ENCODE data around the gene SLC35F2. TPM values are rescaled to one million over a fixed set of nuclear protein-coding genes. Genes with fewer than 3 reads are reported as not detected.

SLC35F2 gene
- total and polyA plus RNA-seq, 2 of the 13 experiments (the other 11 are each of a cell fraction or from before 2014, with no cell fraction given), result 5.8 to 20.3 TPM

GRCh38 chr11:107840129-107840484 lies 18.5 kb downstream of the SLC35F2 start (continued):
- TF ChIP-seq JUNB (CRISPR knock-in tag; IDR thresholded peaks at IDR 0.05; ENCODE audit: borderline replicate concordance), result no peak
- no peak for TF ChIP-seq ZNF451 (CRISPR knock-in tag; IDR thresholded peaks at IDR 0.05)
- no peak for TF ChIP-seq ISL2 (CRISPR knock-in tag; IDR thresholded peaks at IDR 0.05)
- TF ChIP-seq LBX2 (CRISPR knock-in tag; IDR thresholded peaks at IDR 0.05; ENCODE audit: borderline replicate concordance), result no peak

- H3K36me3 ChIP-seq (replicated peaks in 1 of 2; ENCODE audit: control insufficient read depth in 1 of 2, insufficient read depth in 2 of 2, low read length in 2 of 2), result no peaks in the 10 kb centered on the region
- no peaks in the 10 kb centered on the region for H4K20me1 ChIP-seq (ENCODE audit: insufficient read depth, low read length)
- no peak for ATAC-seq
- CTCF ChIA-PET (ENCODE audit: low intra/inter-chr PET ratio, low total read pairs), result no interaction called here
- peaks cover 27% of the 10 kb centered on the region for H3K4me1 ChIP-seq (ENCODE audit: insufficient read depth, low read length)
- no TSS peak for BruUV-seq (replicated peaks)
- no peak overlapping the region for H2AFZ ChIP-seq (ENCODE audit: low read length)
- no peak overlapping the region for H3K9ac ChIP-seq (ENCODE audit: insufficient read depth, low read depth, low read length)
- intact Hi-C loops (cut with micrococcal nuclease; ENCODE audit: unreplicated experiment) (no loop called here), in situ Hi-C loops (cut with HindIII; ENCODE audit: extremely low pct_ligation_motif_present, low pct_unique_long_range_greater_than_20kb) (no loop called here)
- H3K79me2 ChIP-seq (ENCODE audit: insufficient read depth, low read length), result peaks cover 2% of the 10 kb centered on the region
- no peak for DNase-seq (ENCODE audit: low spot score)
- TF ChIP-seq KMT2B (CRISPR knock-in tag; IDR thresholded peaks at IDR 0.05) (no peak), TFAP4 (IDR thresholded peaks at IDR 0.05; ENCODE audit: borderline replicate concordance, low read depth) (no peak), YEATS4 (CRISPR knock-in tag; IDR thresholded peaks at IDR 0.05; ENCODE audit: borderline replicate concordance) (no peak), JUNB (CRISPR knock-in tag; IDR thresholded peaks at IDR 0.05; ENCODE audit: borderline replicate concordance) (no peak), ZNF484 (CRISPR knock-in tag; IDR thresholded peaks at IDR 0.05; ENCODE audit: borderline replicate concordance, low read depth) (no peak), IRF2 (CRISPR knock-in tag; IDR thresholded peaks at IDR 0.05) (no peak)
- 81% methylated on average over 3 of the region's 3 CpGs for WGBS (ENCODE audit: low lambda C conversion rate)
- H3K4me2 ChIP-seq (ENCODE audit: low read depth, low read length), result no peak overlapping the region
- no peak for FAIRE-seq
- POLR2A ChIA-PET, result no interaction called here
- H3K27ac ChIP-seq (ENCODE audit: extremely low read length, insufficient read depth, low read length), result no peak overlapping the region
- H3K4me3 ChIP-seq (replicated peaks in 1 of 3; ENCODE audit: insufficient read depth in 1 of 3, low read depth in 2 of 3, low read length in 3 of 3), result no peak overlapping the region
- H3K9me3 ChIP-seq (ENCODE audit: low read length), result no peaks in the 10 kb centered on the region
- no peaks in the 10 kb centered on the region for H3K27me3 ChIP-seq (ENCODE audit: control insufficient read depth in 1 of 2, insufficient read depth in 2 of 2, low read length in 2 of 2)
Observed at GRCh38 chr11:107836851-107837250, 21.7 kb downstream of the SLC35F2 start.

Data from HepG2 (cell line).